Measurements from ENCODE around the gene UFSP1. TPM values are rescaled to one million over a fixed set of nuclear protein-coding genes. Genes with fewer than 3 reads are reported as not detected.
"Not testable (repeated sequence)": the region's sequence is repeated elsewhere in the genome, so short reads cannot be mapped to it uniquely, and the experiment has no call there.

The UFSP1 gene
- 1 to 10 TPM in 2 of 5 donors, under 1 TPM in 3; 0.42 to 2.0 (median 0.84) TPM for polyA plus RNA-seq (ENCODE audit: insufficient read depth in 1 of 5, insufficient read length in 5 of 5, low replicate concordance in 1 of 5)
- long read RNA-seq, donor 1, partial matches to known transcripts: 0 of 1 reads
- long read RNA-seq, donor 1, other reads (novel, unspliced or antisense): 0 of 1 reads
- long read RNA-seq, donor 2: 0 reads
- long read RNA-seq, donor 3: 0 reads
- long read RNA-seq, donor 4: 0 reads
- long read RNA-seq, donor 5, partial matches to known transcripts: 0 of 2 reads
- long read RNA-seq, donor 5, other reads (novel, unspliced or antisense): 0 of 2 reads
- long read RNA-seq, donor 6, partial matches to known transcripts: 0 of 1 reads
- long read RNA-seq, donor 6, other reads (novel, unspliced or antisense): 0 of 1 reads
- long read RNA-seq, donor 7, partial matches to known transcripts: 0 of 2 reads
- long read RNA-seq, donor 7, other reads (novel, unspliced or antisense): 0 of 2 reads
- long read RNA-seq, donor 8: 0 reads

- no peak for DNase-seq
Measured at GRCh38 chr7:100888988-100889750, at the start of gene UFSP1. UFSP1 (minus strand) TSS chr7:100889715; CDS start chr7:100889271, 444 bp downstream.

GRCh38 chr7:100936167-100936566 is 46.7 kb upstream of the UFSP1 start:
- not testable (repeated sequence) for DNase-seq

DNA sequence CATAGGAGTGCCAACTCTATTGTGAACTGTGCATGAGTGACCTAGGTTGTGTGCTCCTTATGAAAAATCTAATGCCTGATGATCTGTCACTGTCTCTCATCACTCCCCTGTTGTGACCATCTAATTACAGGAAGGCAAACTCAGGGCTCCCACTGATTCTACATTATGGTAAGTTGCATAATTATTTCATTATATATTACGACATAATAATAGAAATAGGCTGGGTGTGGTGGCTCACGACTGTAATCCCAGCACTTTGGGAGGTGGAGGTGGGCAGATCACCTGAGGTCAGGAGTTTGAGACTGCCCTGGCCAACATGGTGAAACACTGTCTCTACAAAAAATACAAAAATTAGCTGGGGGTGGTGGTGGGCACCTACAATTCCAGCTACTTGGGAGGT is 45.9 kb upstream of the UFSP1 start:
- not testable (repeated sequence) for DNase-seq

DNA sequence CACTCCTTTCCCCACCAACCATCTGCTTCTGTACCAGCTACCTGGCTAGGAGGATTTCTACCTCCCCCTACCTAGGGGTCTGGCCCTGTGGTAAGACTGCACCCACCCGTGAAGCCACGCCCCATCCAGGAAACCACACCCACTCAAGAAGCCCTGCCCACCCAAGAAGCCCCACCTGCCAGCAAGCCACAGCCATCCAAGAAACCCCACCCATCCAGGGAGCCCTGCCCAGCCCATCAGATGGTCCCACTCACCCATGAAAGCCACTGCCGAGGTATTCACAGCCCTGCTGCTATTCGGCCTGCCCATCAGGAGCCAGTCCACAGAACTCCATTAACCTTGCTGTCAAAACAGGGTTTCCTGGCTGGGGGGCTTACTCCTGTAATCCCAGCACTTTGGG is 44.2 kb upstream of the UFSP1 start:
- DNase-seq: no peak

DNA sequence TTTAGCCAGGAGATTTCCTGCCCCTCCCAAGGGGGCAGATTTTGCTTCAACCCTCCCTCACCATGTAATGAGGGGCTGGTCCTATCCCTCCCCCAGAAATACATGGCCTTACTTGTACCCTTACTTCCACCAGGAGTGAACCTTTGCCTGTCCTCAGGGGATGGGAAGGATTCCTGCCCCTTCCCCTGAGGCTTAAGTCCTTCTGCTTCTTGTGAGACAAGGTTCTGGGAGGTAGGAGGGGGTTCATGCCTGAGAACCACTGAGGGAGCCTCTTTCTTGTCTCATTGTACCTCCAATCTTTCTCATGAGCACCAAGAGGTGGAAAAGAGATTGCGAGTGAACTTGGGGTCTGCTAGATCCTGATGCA is 40.3 kb upstream of the UFSP1 start:
- DNase-seq: no peak

- DNase-seq: not testable (repeated sequence)
Measured at GRCh38 chr7:100923616-100924015, 34.1 kb upstream of the UFSP1 start.

- DNase-seq: no peak
Measured at GRCh38 chr7:100921039-100921438, 31.5 kb upstream of the UFSP1 start.

DNA sequence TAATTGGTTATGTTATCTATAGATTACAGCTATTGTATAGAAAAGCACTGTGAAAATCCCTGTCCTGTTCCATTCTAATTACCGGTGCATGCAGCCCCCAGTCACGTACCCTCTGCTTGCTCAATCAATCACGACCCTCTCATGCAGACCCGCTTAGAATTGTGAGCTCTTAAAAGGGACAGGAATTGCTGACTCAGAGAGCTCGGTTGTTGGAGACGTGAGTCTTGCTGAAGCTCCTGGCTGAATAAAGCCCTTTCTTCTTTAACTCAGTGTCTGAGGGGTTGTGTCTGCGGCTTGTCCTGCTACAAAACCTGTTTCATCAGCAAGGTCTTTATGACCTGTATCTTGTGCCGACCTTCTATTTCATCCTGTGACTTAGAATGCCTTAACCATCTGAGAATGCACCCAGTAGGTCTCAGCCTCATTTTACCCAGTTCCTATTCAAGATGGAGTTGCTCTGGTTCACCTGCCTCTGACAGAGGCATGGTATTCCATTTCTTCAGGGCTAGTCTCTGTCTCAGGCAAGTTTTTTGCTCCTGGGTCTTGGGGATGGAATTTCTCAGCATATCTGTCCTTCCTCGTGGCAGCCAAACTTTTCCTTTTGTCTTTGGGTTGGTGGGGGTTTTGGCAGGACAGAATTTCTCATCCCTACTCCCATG is 30.4 kb upstream of the UFSP1 start:
- DNase-seq: not testable (repeated sequence)

DNA sequence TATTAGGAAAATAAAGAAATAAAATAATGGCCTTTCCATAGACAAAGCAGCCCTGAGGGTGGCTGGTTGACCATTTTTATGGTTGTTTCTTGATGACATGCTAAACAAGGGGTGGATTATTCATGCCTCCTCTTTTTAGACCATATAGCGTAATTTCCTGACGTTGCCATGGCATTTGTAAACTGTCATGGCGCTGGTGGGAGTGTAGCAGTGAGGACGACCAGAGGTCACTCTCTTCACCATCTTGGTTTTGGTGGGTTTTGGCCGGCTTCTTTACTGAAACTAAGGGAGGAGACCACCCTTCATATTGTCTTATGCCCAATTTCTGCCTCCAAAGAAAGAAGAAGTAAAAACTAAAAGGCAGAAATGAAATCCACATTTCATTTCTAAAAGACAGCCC is 29.8 kb upstream of the UFSP1 start:
- not testable (repeated sequence) for DNase-seq

- DNase-seq: no peak
Measured at GRCh38 chr7:100914879-100915447, 25.4 kb upstream of the UFSP1 start.

DNA sequence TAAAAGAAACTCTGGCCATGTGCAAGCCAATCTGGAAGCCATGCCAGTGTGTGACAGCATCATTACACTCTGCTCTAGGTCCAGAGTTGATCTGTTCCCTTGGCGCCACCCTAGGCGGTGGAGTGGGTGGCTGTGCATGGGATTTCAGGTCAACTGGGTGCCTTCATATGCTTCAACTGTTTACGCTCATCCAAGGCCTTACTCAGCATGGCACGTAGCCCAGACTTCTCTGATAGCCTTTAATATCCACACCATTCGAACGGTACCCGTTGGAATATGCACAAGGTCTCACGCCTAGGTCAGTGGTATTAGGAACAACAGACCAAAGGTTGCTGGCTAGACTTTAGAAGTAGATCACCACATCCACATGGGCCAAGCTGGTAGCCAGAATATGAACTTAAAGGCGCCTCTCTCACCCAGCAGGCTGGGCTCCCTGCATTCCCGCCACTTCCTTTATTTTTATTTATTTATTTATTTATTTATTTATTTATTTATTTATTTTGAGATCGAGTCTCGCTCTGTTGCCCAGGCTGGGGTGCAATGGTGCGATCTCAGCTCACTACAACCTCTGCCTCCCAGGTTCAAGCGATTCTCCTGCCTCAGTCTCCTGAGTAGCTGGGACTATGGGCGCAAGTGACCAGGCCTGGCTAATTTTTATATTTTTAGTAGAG is 24.8 kb upstream of the UFSP1 start:
- DNase-seq: no peak

- no peak for DNase-seq
Measured at GRCh38 chr7:100911484-100911883, 22.0 kb upstream of the UFSP1 start.

GRCh38 chr7:100910443-100910842 is 20.9 kb upstream of the UFSP1 start:
- not testable (repeated sequence) for DNase-seq

GRCh38 chr7:100908512-100908911 is 19.0 kb upstream of the UFSP1 start:
- no peak for DNase-seq

DNA sequence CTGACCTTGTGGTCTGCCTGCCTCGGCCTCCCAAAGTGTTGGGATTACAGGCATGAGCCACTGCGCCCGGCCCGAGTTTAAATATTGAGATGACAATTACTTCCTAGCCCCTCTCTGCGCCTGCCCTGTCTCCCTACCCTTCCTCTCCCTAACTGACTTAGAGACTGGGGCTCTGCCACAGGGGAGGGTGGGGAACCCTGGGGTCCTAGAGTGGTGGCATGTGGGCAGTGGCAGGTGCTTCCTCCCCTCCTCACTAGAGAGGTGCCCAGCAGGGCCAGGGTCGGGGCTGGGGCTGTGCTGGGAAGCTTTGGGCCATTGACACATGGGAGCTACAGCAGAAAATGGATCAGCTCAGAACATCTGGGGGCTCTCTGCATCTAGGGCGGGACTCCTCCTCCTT is 13.1 kb upstream of the UFSP1 start:
- no peak for DNase-seq

GRCh38 chr7:100901921-100902332 is 12.4 kb upstream of the UFSP1 start:
- DNase-seq: no peak

- DNase-seq: no peak
Measured at GRCh38 chr7:100900978-100901377, 11.5 kb upstream of the UFSP1 start.

- no peak for DNase-seq
Measured at GRCh38 chr7:100899432-100899831, 9.9 kb upstream of the UFSP1 start.

GRCh38 chr7:100897772-100898454 is 8.4 kb upstream of the UFSP1 start:
- DNase-seq: no peak

DNA sequence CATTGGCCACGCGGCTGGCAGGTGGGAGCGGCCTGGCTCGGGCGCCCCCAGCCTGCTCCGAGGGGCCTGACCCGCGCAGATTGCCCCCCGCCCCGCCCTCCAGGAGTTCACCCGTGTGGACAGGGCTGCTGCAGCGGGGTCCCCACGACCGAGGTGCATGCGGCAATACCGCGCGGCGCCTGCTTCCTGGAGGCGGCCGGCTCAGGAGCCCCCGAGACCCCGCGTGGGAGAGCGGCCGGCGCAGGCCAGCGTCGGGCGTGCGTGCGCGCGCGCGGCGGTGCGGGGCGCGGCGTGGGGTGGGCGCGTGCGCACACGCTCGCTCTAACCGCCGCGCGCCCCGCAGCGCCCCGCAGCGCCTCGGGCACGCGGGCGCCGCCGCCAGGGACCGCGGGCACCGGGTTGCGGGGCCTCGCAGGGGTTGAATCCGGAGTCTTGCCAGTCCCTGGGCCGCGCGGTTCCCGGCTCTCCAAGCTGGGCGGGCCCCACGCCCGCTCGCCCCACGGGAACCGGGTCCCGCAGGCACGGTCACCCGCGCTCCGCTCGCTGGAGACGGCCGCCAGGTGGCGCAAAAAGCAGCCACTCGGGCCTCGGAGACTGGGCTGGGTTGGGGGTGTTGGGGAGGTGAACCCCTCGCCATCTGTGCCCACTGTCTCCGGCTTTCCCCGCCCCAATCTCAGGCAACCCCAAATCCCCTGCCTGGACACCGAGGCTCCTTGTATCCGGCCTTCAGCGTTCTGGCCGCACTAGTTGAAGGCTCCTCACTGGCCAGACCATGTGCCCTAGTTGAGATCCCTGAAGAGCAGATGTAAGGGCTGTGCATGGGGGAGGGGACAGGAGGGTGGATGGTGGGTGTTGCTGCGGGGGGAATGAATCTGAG is 7.5 kb upstream of the UFSP1 start:
- DNase-seq: no peak

Measured in right lung (tissue), 10 donors.